PC-3 (cell line): Measurements from ENCODE around the gene L3MBTL4.

Experiments used
- CTCF ChIP-seq: fragments of 300-600 bp; sonication (generic); conservative IDR thresholded peaks from 2 replicates; pipeline ENCODE4 v1.5.1; 2017; ENCODE audit warnings: antibody characterized with exemption, low read depth, mild to moderate bottlenecking, low read length
- EZH2 ChIP-seq: fragments of 300-600 bp; sonication (generic); IDR thresholded peaks from one replicate; pipeline ENCODE4 v1.6.1; 2017; ENCODE audit warnings: antibody characterized with exemption, mild to moderate bottlenecking, low read length; ENCODE audit not compliant: unreplicated experiment

GRCh38 chr18:6109743-6110142 lies 305.0 kb downstream of the L3MBTL4 start:
- TF ChIP-seq CTCF (no peak), EZH2 (no peak)
